Measurements from ENCODE around the gene ANKRD34A. TPM values are rescaled to one million over a fixed set of nuclear protein-coding genes. Genes with fewer than 3 reads are reported as not detected.
A peak's percentile ranks its signal among the peaks of the same experiment; 100 is the strongest.

Gene ANKRD34A
- polyA plus RNA-seq, 4 donors, result 0.31 to 1.1 (median 0.51) TPM

GRCh38 chr1:145951526-145951925 lies 12.8 kb downstream of the ANKRD34A start:
- no peaks in the 10 kb centered on the region for H3K36me3 ChIP-seq (ENCODE audit: control insufficient read depth in 3 of 3, insufficient read depth in 2 of 3, low read depth in 1 of 3, low read length in 3 of 3)
- H3K27ac ChIP-seq (ENCODE audit: low read depth in 1 of 3, low read length in 2 of 3), result no peak overlapping the region
- H3K27me3 ChIP-seq (ENCODE audit: control insufficient read depth in 3 of 3, insufficient read depth in 3 of 3, low read length in 3 of 3), result peaks cover 0 to 6% (median 0%) of the 10 kb centered on the region in 3 donors
- H3K9me3 ChIP-seq (ENCODE audit: control insufficient read depth in 2 of 2, insufficient read depth in 1 of 2, low read depth in 1 of 2, low read length in 1 of 2), result no peaks in the 10 kb centered on the region
- WGBS, 3 donors, result 90 to 100% (median 100%) methylated on average over 1 of the region's 1 CpG
- peaks cover 0 to 13% (median 0%) of the 10 kb centered on the region in 3 donors for H3K4me1 ChIP-seq (ENCODE audit: control insufficient read depth in 3 of 3, insufficient read depth in 2 of 3, low read depth in 1 of 3, low read length in 2 of 3)
- DNase-seq (no peak), FAIRE-seq (no peak)
- H3K4me3 ChIP-seq (ENCODE audit: low read depth in 1 of 3, low read length in 3 of 3), result no peak overlapping the region

- no peaks in the 10 kb centered on the region for H3K36me3 ChIP-seq (ENCODE audit: control insufficient read depth in 3 of 3, insufficient read depth in 2 of 3, low read depth in 1 of 3, low read length in 3 of 3)
- H3K27ac ChIP-seq (ENCODE audit: low read depth in 1 of 3, low read length in 2 of 3), result no peak overlapping the region
- DNase-seq (no peak), FAIRE-seq (no peak)
- H3K4me1 ChIP-seq (ENCODE audit: control insufficient read depth in 3 of 3, insufficient read depth in 2 of 3, low read depth in 1 of 3, low read length in 2 of 3), result peaks cover 0 to 5% (median 0%) of the 10 kb centered on the region in 3 donors
- H3K9me3 ChIP-seq (ENCODE audit: control insufficient read depth in 2 of 2, insufficient read depth in 1 of 2, low read depth in 1 of 2, low read length in 1 of 2), result no peaks in the 10 kb centered on the region
- WGBS, 3 donors, result 90 to 94% (median 93%) methylated on average over 4 of the region's 4 CpGs
- H3K4me3 ChIP-seq (ENCODE audit: low read depth in 1 of 3, low read length in 3 of 3), result no peak overlapping the region
- peaks cover 0 to 2% (median 0%) of the 10 kb centered on the region in 3 donors for H3K27me3 ChIP-seq (ENCODE audit: control insufficient read depth in 3 of 3, insufficient read depth in 3 of 3, low read length in 3 of 3)
Observed at GRCh38 chr1:145949219-145949618, 15.2 kb downstream of the ANKRD34A start.

GRCh38 chr1:145947551-145947950 lies 16.8 kb downstream of the ANKRD34A start:
- H3K4me3 ChIP-seq (ENCODE audit: low read depth in 1 of 3, low read length in 3 of 3), result no peak overlapping the region
- WGBS, 3 donors, result 84 to 93% (median 88%) methylated on average over 4 of the region's 4 CpGs
- H3K36me3 ChIP-seq (ENCODE audit: control insufficient read depth in 3 of 3, insufficient read depth in 2 of 3, low read depth in 1 of 3, low read length in 3 of 3), result no peaks in the 10 kb centered on the region
- peaks cover 0 to 5% (median 0%) of the 10 kb centered on the region in 3 donors for H3K4me1 ChIP-seq (ENCODE audit: control insufficient read depth in 3 of 3, insufficient read depth in 2 of 3, low read depth in 1 of 3, low read length in 2 of 3)
- no peak for DNase-seq
- H3K27ac ChIP-seq (ENCODE audit: low read depth in 1 of 3, low read length in 2 of 3), result no peak overlapping the region
- no peaks in the 10 kb centered on the region for H3K9me3 ChIP-seq (ENCODE audit: control insufficient read depth in 2 of 2, insufficient read depth in 1 of 2, low read depth in 1 of 2, low read length in 1 of 2)
- no peaks in the 10 kb centered on the region for H3K27me3 ChIP-seq (ENCODE audit: control insufficient read depth in 3 of 3, insufficient read depth in 3 of 3, low read length in 3 of 3)
- no peak for FAIRE-seq

DNA sequence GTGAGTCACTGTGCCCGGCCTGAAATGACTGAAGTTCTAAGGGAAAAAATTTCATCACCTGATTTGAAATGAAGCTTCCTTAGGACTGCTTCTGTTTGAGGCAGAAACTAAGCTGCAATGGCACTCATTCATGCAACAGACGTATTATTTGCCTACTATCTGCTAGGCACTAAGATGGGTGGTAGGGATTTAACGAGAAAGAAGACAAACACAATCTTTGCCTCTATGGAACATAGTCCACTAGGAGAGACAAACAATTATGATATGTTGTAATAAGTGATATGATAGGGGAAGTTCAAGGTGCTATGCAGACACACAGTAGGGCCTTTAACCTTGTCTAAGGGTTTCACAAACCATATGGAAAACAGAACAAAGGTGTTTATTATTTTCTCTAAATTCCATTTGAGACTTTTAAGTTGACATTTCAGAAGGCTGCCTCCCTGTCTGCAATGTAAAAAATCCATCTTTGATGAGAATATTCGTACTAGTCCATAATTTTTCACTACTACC lies 17.8 kb downstream of the ANKRD34A start:
- H3K27ac ChIP-seq (ENCODE audit: low read depth in 1 of 3, low read length in 2 of 3), result no peak overlapping the region
- peaks cover 0 to 5% (median 0%) of the 10 kb centered on the region in 3 donors for H3K4me1 ChIP-seq (ENCODE audit: control insufficient read depth in 3 of 3, insufficient read depth in 2 of 3, low read depth in 1 of 3, low read length in 2 of 3)
- H3K27me3 ChIP-seq (ENCODE audit: control insufficient read depth in 3 of 3, insufficient read depth in 3 of 3, low read length in 3 of 3), result no peaks in the 10 kb centered on the region
- FAIRE-seq (no peak), DNase-seq (peak in 1 of 2 donors; percentile 52)
- no peaks in the 10 kb centered on the region for H3K36me3 ChIP-seq (ENCODE audit: control insufficient read depth in 3 of 3, insufficient read depth in 2 of 3, low read depth in 1 of 3, low read length in 3 of 3)
- H3K4me3 ChIP-seq (ENCODE audit: low read depth in 1 of 3, low read length in 3 of 3), result no peak overlapping the region
- H3K9me3 ChIP-seq (ENCODE audit: control insufficient read depth in 2 of 2, insufficient read depth in 1 of 2, low read depth in 1 of 2, low read length in 1 of 2), result no peaks in the 10 kb centered on the region
- 49 to 80% (median 67%) methylated on average over 4 of the region's 4 CpGs for WGBS, 3 donors

- peaks cover 0 to 5% (median 0%) of the 10 kb centered on the region in 3 donors for H3K4me1 ChIP-seq (ENCODE audit: control insufficient read depth in 3 of 3, insufficient read depth in 2 of 3, low read depth in 1 of 3, low read length in 2 of 3)
- FAIRE-seq, result no peak
- WGBS, 3 donors, result 35 to 71% (median 43%) methylated on average over 3 of the region's 3 CpGs
- H3K9me3 ChIP-seq (ENCODE audit: control insufficient read depth in 2 of 2, insufficient read depth in 1 of 2, low read depth in 1 of 2, low read length in 1 of 2), result no peaks in the 10 kb centered on the region
- H3K36me3 ChIP-seq (ENCODE audit: control insufficient read depth in 3 of 3, insufficient read depth in 2 of 3, low read depth in 1 of 3, low read length in 3 of 3), result no peaks in the 10 kb centered on the region
- H3K27me3 ChIP-seq (ENCODE audit: control insufficient read depth in 3 of 3, insufficient read depth in 3 of 3, low read length in 3 of 3), result no peaks in the 10 kb centered on the region
- no peak overlapping the region for H3K27ac ChIP-seq (ENCODE audit: low read depth in 1 of 3, low read length in 2 of 3)
- no peak overlapping the region for H3K4me3 ChIP-seq (ENCODE audit: low read depth in 1 of 3, low read length in 3 of 3)
- peak in 1 of 2 donors; percentile 73 for DNase-seq
Observed at GRCh38 chr1:145944532-145944931, 19.8 kb downstream of the ANKRD34A start.

DNA sequence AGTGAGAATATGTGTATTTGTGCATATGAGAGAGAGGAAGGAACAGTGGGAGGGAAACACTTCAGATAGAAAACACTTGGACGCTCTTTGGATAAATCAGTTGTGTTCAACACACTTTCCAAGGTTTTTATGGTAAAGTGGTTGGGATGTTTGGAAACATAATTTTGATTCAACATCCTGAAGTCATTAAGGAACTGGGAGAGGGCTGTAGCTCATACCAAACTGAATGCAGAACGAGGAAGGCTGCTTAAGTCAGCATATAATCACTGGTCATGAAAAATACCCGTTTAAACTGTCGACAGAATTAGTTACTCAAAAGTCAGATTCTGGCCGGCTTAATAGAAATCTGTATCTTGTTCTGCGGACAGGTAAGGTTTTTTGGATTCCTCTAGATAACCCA lies 21.5 kb downstream of the ANKRD34A start:
- no peak overlapping the region for H3K27ac ChIP-seq (ENCODE audit: low read depth in 1 of 3, low read length in 2 of 3)
- H3K9me3 ChIP-seq (ENCODE audit: control insufficient read depth in 2 of 2, insufficient read depth in 1 of 2, low read depth in 1 of 2, low read length in 1 of 2), result no peaks in the 10 kb centered on the region
- FAIRE-seq, result no peak
- peaks cover 0 to 5% (median 0%) of the 10 kb centered on the region in 3 donors for H3K4me1 ChIP-seq (ENCODE audit: control insufficient read depth in 3 of 3, insufficient read depth in 2 of 3, low read depth in 1 of 3, low read length in 2 of 3)
- H3K27me3 ChIP-seq (ENCODE audit: control insufficient read depth in 3 of 3, insufficient read depth in 3 of 3, low read length in 3 of 3), result no peaks in the 10 kb centered on the region
- no peaks in the 10 kb centered on the region for H3K36me3 ChIP-seq (ENCODE audit: control insufficient read depth in 3 of 3, insufficient read depth in 2 of 3, low read depth in 1 of 3, low read length in 3 of 3)
- no peak for DNase-seq
- no peak overlapping the region for H3K4me3 ChIP-seq (ENCODE audit: low read depth in 1 of 3, low read length in 3 of 3)
- 84 to 93% (median 91%) methylated on average over 6 of the region's 6 CpGs for WGBS, 3 donors

DNA sequence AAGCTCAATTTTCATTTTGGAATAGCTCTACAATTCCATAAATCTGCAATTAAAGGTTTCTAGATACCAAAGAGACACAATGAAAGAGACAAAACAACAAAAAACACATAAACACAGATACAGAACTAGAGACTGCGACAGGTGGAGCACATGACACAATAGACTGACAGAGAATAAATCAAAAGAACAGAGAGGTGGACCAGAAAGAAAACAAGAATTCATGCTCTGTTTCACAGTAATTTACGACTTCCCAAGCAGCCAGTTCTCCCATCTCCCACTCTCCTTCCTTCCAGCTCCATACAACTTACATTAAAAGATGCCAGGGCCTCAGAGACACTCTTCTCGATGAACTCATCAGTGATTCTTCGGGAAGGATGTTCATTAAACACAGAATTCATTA lies 22.0 kb downstream of the ANKRD34A start:
- Histone ChIP-seq H3K36me3 (ENCODE audit: control insufficient read depth in 3 of 3, insufficient read depth in 2 of 3, low read depth in 1 of 3, low read length in 3 of 3) (no peaks in the 10 kb centered on the region), H3K4me1 (ENCODE audit: control insufficient read depth in 3 of 3, insufficient read depth in 2 of 3, low read depth in 1 of 3, low read length in 2 of 3) (peaks cover 0 to 5% (median 0%) of the 10 kb centered on the region in 3 donors), H3K27ac (ENCODE audit: low read depth in 1 of 3, low read length in 2 of 3) (no peak overlapping the region), H3K4me3 (ENCODE audit: low read depth in 1 of 3, low read length in 3 of 3) (no peak overlapping the region), H3K27me3 (ENCODE audit: control insufficient read depth in 3 of 3, insufficient read depth in 3 of 3, low read length in 3 of 3) (no peaks in the 10 kb centered on the region), H3K9me3 (ENCODE audit: control insufficient read depth in 2 of 2, insufficient read depth in 1 of 2, low read depth in 1 of 2, low read length in 1 of 2) (no peaks in the 10 kb centered on the region)
- no peak for FAIRE-seq
- no peak for DNase-seq
- WGBS, 3 donors, result 84 to 95% (median 91%) methylated on average over 4 of the region's 4 CpGs

DNA sequence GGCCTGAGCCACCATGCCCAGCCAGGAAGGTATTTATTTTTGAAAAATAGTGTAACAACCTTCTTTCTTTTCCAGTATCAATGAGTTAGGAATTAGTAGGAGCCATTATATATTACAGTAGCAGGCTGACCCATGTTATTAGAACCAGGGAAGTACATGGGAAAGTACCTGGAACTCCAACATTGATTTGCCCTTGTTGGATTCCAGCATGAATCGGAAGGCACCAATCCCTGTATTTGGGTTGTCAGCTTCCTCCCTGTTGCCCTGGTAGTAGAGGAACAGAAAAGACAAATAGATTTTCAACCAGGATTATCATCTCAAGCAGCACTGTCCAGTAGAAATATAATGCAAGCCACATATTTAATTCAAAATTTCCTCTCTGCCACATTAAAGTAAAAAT lies 26.9 kb downstream of the ANKRD34A start:
- DNase-seq (no peak), FAIRE-seq (no peak)
- Histone ChIP-seq H3K27ac (ENCODE audit: low read depth in 1 of 3, low read length in 2 of 3) (no peak overlapping the region), H3K4me1 (ENCODE audit: control insufficient read depth in 3 of 3, insufficient read depth in 2 of 3, low read depth in 1 of 3, low read length in 2 of 3) (peaks cover 0 to 3% (median 0%) of the 10 kb centered on the region in 3 donors), H3K4me3 (ENCODE audit: low read depth in 1 of 3, low read length in 3 of 3) (no peak overlapping the region), H3K36me3 (ENCODE audit: control insufficient read depth in 3 of 3, insufficient read depth in 2 of 3, low read depth in 1 of 3, low read length in 3 of 3) (peaks cover 0 to 1% (median 0%) of the 10 kb centered on the region in 3 donors), H3K27me3 (ENCODE audit: control insufficient read depth in 3 of 3, insufficient read depth in 3 of 3, low read length in 3 of 3) (no peaks in the 10 kb centered on the region), H3K9me3 (ENCODE audit: control insufficient read depth in 2 of 2, insufficient read depth in 1 of 2, low read depth in 1 of 2, low read length in 1 of 2) (no peaks in the 10 kb centered on the region)
- WGBS, 3 donors, result 96 to 100% (median 100%) methylated on average over 1 of the region's 1 CpG

GRCh38 chr1:145936247-145936646 lies 28.1 kb downstream of the ANKRD34A start:
- Histone ChIP-seq H3K27me3 (ENCODE audit: control insufficient read depth in 3 of 3, insufficient read depth in 3 of 3, low read length in 3 of 3) (no peaks in the 10 kb centered on the region), H3K36me3 (ENCODE audit: control insufficient read depth in 3 of 3, insufficient read depth in 2 of 3, low read depth in 1 of 3, low read length in 3 of 3) (peaks cover 0 to 1% (median 0%) of the 10 kb centered on the region in 3 donors), H3K4me1 (ENCODE audit: control insufficient read depth in 3 of 3, insufficient read depth in 2 of 3, low read depth in 1 of 3, low read length in 2 of 3) (peaks cover 0 to 3% (median 0%) of the 10 kb centered on the region in 3 donors), H3K27ac (ENCODE audit: low read depth in 1 of 3, low read length in 2 of 3) (no peak overlapping the region), H3K4me3 (ENCODE audit: low read depth in 1 of 3, low read length in 3 of 3) (no peak overlapping the region), H3K9me3 (ENCODE audit: control insufficient read depth in 2 of 2, insufficient read depth in 1 of 2, low read depth in 1 of 2, low read length in 1 of 2) (no peaks in the 10 kb centered on the region)
- DNase-seq (no peak), FAIRE-seq (no peak)
- WGBS, 3 donors, result 86 to 93% (median 90%) methylated on average over 8 of the region's 8 CpGs

All from small intestine (tissue), 7 donors.